ENCODE data around the gene ZBTB5. TPM values are rescaled to one million over a fixed set of nuclear protein-coding genes. Genes with fewer than 3 reads are reported as not detected.
A peak's percentile ranks its signal among the peaks of the same experiment; 100 is the strongest.

The ZBTB5 gene
- total and polyA plus RNA-seq, 2 of the 13 experiments (the other 11 are each of a cell fraction or from before 2014, with no cell fraction given), result 12.5 to 20.5 TPM

DNA sequence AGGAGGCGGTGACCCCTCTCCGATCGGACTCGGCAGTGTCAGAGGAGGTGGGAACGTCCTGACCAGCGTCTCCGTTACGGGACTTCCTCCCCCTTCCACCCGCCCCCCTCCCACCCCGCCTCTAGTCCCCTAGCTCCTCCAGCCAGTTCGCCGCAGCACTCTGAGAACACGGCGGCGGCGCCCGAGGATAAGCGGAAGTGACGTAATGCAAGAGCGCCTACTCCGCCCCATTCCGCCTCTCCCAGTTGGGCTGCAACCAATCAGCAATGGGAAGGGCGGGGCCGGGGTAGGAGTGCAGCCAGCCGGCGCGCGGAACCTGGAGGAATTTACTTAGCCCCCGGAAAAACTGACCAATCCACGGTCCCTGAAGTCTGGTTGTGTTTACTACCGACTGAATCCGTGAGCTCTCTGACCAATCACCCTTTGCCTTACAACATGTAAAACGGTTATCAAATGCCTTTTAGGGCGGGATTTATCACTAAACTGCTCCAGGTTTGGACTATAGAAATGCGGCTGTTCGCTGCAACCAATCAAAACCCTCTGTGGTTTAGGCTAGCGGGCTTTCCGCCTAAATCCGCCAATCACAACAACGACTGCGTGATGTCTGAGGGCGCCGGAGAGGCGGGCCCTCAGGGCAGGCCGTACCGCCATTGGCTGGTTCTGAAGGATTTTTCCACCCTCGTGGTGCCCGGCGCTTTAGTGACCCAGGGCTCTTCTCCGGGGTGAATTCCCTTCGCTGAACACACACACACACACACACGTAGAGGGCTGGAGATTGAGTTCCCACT is at the start of gene ZBTB5 (continued):
- TF ChIP-seq RAD21 (CRISPR knock-in tag; IDR thresholded peaks at IDR 0.05) (no peak), ZHX2 (IDR thresholded peaks at IDR 0.05; ENCODE audit: low read depth) (peak; percentile 6; the same call in 1 of the 2 replicates), ZHX2 (CRISPR knock-in tag; IDR thresholded peaks at IDR 0.05; ENCODE audit: borderline replicate concordance) (no peak), SALL2 (CRISPR knock-in tag; IDR thresholded peaks at IDR 0.05) (0 out of 2 replicates have a peak, but pooled peaks have one; percentile 21), SP1 (IDR thresholded peaks at IDR 0.05) (no peak), SP1 (CRISPR knock-in tag; IDR thresholded peaks at IDR 0.05) (peak; percentile 83), RELA (CRISPR knock-in tag; IDR thresholded peaks at IDR 0.05) (no peak), SP5 (CRISPR knock-in tag; IDR thresholded peaks at IDR 0.05; ENCODE audit: borderline replicate concordance, low read depth) (peak; percentile 81), ZNF577 (CRISPR knock-in tag; IDR thresholded peaks at IDR 0.05; ENCODE audit: borderline replicate concordance, low read depth) (no peak), SIN3A (IDR thresholded peaks at IDR 0.05; ENCODE audit: borderline replicate concordance, low read depth, low read length) (peak; percentile 87; the same call in 1 of the 2 replicates), KAT8 (CRISPR knock-in tag; IDR thresholded peaks at IDR 0.05) (peak; percentile 51), ZBTB42 (CRISPR knock-in tag; IDR thresholded peaks at IDR 0.05) (no peak), NFYC (CRISPR knock-in tag; IDR thresholded peaks at IDR 0.05) (peak; percentile 94), ZSCAN22 (CRISPR knock-in tag; IDR thresholded peaks at IDR 0.05) (no peak), MAZ (IDR thresholded peaks at IDR 0.05; ENCODE audit: borderline replicate concordance, low read depth, low read length) (0 out of 2 replicates have a peak, but pooled peaks have one; percentile 16), MAZ (CRISPR knock-in tag; IDR thresholded peaks at IDR 0.05; ENCODE audit: low read depth) (no peak)
- TF ChIP-seq, protein P1, sequence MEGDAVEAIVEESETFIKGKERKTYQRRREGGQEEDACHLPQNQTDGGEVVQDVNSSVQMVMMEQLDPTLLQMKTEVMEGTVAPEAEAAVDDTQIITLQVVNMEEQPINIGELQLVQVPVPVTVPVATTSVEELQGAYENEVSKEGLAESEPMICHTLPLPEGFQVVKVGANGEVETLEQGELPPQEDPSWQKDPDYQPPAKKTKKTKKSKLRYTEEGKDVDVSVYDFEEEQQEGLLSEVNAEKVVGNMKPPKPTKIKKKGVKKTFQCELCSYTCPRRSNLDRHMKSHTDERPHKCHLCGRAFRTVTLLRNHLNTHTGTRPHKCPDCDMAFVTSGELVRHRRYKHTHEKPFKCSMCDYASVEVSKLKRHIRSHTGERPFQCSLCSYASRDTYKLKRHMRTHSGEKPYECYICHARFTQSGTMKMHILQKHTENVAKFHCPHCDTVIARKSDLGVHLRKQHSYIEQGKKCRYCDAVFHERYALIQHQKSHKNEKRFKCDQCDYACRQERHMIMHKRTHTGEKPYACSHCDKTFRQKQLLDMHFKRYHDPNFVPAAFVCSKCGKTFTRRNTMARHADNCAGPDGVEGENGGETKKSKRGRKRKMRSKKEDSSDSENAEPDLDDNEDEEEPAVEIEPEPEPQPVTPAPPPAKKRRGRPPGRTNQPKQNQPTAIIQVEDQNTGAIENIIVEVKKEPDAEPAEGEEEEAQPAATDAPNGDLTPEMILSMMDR (CRISPR knock-in tag; IDR thresholded peaks at IDR 0.05), result no peak
- TF ChIP-seq, protein P2, sequence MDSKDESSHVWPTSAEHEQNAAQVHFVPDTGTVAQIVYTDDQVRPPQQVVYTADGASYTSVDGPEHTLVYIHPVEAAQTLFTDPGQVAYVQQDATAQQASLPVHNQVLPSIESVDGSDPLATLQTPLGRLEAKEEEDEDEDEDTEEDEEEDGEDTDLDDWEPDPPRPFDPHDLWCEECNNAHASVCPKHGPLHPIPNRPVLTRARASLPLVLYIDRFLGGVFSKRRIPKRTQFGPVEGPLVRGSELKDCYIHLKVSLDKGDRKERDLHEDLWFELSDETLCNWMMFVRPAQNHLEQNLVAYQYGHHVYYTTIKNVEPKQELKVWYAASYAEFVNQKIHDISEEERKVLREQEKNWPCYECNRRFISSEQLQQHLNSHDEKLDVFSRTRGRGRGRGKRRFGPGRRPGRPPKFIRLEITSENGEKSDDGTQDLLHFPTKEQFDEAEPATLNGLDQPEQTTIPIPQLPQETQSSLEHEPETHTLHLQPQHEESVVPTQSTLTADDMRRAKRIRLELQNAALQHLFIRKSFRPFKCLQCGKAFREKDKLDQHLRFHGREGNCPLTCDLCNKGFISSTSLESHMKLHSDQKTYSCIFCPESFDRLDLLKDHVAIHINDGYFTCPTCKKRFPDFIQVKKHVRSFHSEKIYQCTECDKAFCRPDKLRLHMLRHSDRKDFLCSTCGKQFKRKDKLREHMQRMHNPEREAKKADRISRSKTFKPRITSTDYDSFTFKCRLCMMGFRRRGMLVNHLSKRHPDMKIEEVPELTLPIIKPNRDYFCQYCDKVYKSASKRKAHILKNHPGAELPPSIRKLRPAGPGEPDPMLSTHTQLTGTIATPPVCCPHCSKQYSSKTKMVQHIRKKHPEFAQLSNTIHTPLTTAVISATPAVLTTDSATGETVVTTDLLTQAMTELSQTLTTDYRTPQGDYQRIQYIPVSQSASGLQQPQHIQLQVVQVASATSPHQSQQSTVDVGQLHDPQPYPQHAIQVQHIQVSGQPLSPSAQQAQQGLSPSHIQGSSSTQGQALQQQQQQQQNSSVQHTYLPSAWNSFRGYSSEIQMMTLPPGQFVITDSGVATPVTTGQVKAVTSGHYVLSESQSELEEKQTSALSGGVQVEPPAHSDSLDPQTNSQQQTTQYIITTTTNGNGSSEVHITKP (CRISPR knock-in tag; IDR thresholded peaks at IDR 0.05; ENCODE audit: low read depth), result peak; percentile 20; the same call in 1 of the 2 replicates

All from HepG2 (cell line).